CD4-positive, alpha-beta T cell treated with Interleukin-17A for 1 hour (primary cell): ENCODE results near the gene LCOR.

ENCODE experiments used
- DNase-seq: peaks from one replicate; pipeline ENCODE4 v3.0.0-alpha.2; 2020

LCOR gene

GRCh38 chr10:97034958-97035769, 203.1 kb downstream of the LCOR start:
- no peak for DNase-seq

- peak; percentile 69 for DNase-seq
Observed at GRCh38 chr10:97037365-97038361, 205.6 kb downstream of the LCOR start.

GRCh38 chr10:97038688-97039087, 206.6 kb downstream of the LCOR start:
- DNase-seq, result no peak

GRCh38 chr10:97039538-97040247, 207.6 kb downstream of the LCOR start:
- no peak for DNase-seq

- no peak for DNase-seq
Observed at GRCh38 chr10:97040248-97040584, 208.1 kb downstream of the LCOR start.

GRCh38 chr10:97040706-97041105, 208.6 kb downstream of the LCOR start:
- DNase-seq, result no peak

- no peak for DNase-seq
Observed at GRCh38 chr10:97042081-97042480, 210.0 kb downstream of the LCOR start.

- DNase-seq, result no peak
Observed at GRCh38 chr10:97042716-97043562, 210.8 kb downstream of the LCOR start.

- no peak for DNase-seq
Observed at GRCh38 chr10:97043563-97043855, 211.4 kb downstream of the LCOR start.
